ENCODE results near the gene SLFNL1. TPM values are rescaled to one million over a fixed set of nuclear protein-coding genes. Genes with fewer than 3 reads are reported as not detected.

Gene SLFNL1
- total RNA-seq, 1 experiment from 2014 or later = not detected

GRCh38 chr1:40980068-40980452 lies 41.5 kb downstream of the SLFNL1 start:
- no peaks in the 10 kb centered on the region for H3K27me3 Mint-ChIP-seq (ENCODE audit: low read depth)
- no peaks in the 10 kb centered on the region for H3K9me3 Mint-ChIP-seq
- TF ChIP-seq ATF3 (CRISPR knock-in tag; conservative IDR thresholded peaks at IDR 0.05) (no peak), ZNF317 (CRISPR knock-in tag; IDR thresholded peaks at IDR 0.05; ENCODE audit: borderline replicate concordance, low read depth) (no peak), ZNF232 (CRISPR knock-in tag; IDR thresholded peaks at IDR 0.05) (no peak), FOXP4 (CRISPR knock-in tag; IDR thresholded peaks at IDR 0.05) (no peak), ZNF121 (CRISPR knock-in tag; IDR thresholded peaks at IDR 0.05) (no peak)
- H3K27ac Mint-ChIP-seq = peak overlapping the region; percentile 76; the same call in 1 of the 2 replicates
- ATAC-seq (no peak), DNase-seq (ENCODE audit: low spot score) (no peak)
- H3K4me3 Mint-ChIP-seq = peak overlapping the region; percentile 83
- H3K36me3 Mint-ChIP-seq = peaks cover 20% of the 10 kb centered on the region
- peaks cover 23% of the 10 kb centered on the region for H3K4me1 Mint-ChIP-seq
- ChIA-PET CTCF (interaction anchor here (0.8 to 2.7 kb wide), 8 partner anchors 24 to 206 kb away, joined by 3 to 17 read pairs (median 6); partner anchors contain the start of genes CITED4 and SLFNL1), POLR2A (interaction anchor here (0.7 to 1.5 kb wide), 3 partner anchors 118 to 1586 kb away, joined by 3 to 11 read pairs (median 3); partner anchors contain the start of genes CITED4 and NFYC)

- H3K27ac Mint-ChIP-seq = peak within 1 kb of the TSS; percentile 81
- H3K4me1 Mint-ChIP-seq = peaks cover 23% of the 10 kb centered on the region
- H3K27me3 Mint-ChIP-seq (ENCODE audit: low read depth) = no peaks in the 10 kb centered on the region
- peak; percentile 94 for DNase-seq (ENCODE audit: low spot score)
- peak; percentile 87 for ATAC-seq
- H3K4me3 Mint-ChIP-seq = peak within 1 kb of the TSS; percentile 83
- CTCF ChIA-PET = interaction anchor here (1.1 to 2.7 kb wide), 8 partner anchors 27 to 205 kb away, joined by 3 to 17 read pairs (median 6); partner anchors contain the start of genes CITED4 and SLFNL1
- no peaks in the 10 kb centered on the region for H3K9me3 Mint-ChIP-seq
- peaks cover 14% of the 10 kb centered on the region for H3K36me3 Mint-ChIP-seq
- POLR2A ChIA-PET = interaction anchor here (0.7 to 1.5 kb wide), 3 partner anchors 118 to 1587 kb away, joined by 3 to 11 read pairs (median 3); partner anchors contain the start of genes CITED4 and NFYC
- TF ChIP-seq FOXK1 (CRISPR knock-in tag; IDR thresholded peaks at IDR 0.05) (0 out of 2 replicates have a peak, but pooled peaks have one; percentile 6), GABPB1 (CRISPR knock-in tag; IDR thresholded peaks at IDR 0.05) (peak; percentile 47), USF2 (CRISPR knock-in tag; IDR thresholded peaks at IDR 0.05) (no peak), ELF4 (CRISPR knock-in tag; IDR thresholded peaks at IDR 0.05; ENCODE audit: low read depth) (no peak), EMX1 (CRISPR knock-in tag; IDR thresholded peaks at IDR 0.05) (no peak), GTF2I (CRISPR knock-in tag; conservative IDR thresholded peaks at IDR 0.05) (0 out of 2 replicates have a peak, but pooled peaks have one; percentile 37), JAZF1 (CRISPR knock-in tag; IDR thresholded peaks at IDR 0.05) (no peak), SOX15 (CRISPR knock-in tag; IDR thresholded peaks at IDR 0.05) (no peak), TP53 (CRISPR knock-in tag; IDR thresholded peaks at IDR 0.05) (no peak; the same call in 1 of the 2 replicates), USF1 (CRISPR knock-in tag; IDR thresholded peaks at IDR 0.05) (0 out of 2 replicates have a peak, but pooled peaks have one; percentile 34), ZBTB43 (CRISPR knock-in tag; IDR thresholded peaks at IDR 0.05) (peak; percentile 49; the same call in 1 of the 2 replicates), ZNF281 (CRISPR knock-in tag; IDR thresholded peaks at IDR 0.05) (no peak; the same call in 1 of the 2 replicates), CDX4 (CRISPR knock-in tag; IDR thresholded peaks at IDR 0.05; ENCODE audit: borderline replicate concordance) (no peak), SMAD4 (CRISPR knock-in tag; IDR thresholded peaks at IDR 0.05) (no peak), PREB (CRISPR knock-in tag; IDR thresholded peaks at IDR 0.05; ENCODE audit: borderline replicate concordance) (no peak)
Observed at GRCh38 chr1:40979241-40980067, 42.1 kb downstream of the SLFNL1 start, which contains the start of gene CTPS1. CTPS1 (plus strand) TSS chr1:40979696; CDS start chr1:40983291, 3,595 bp downstream.

Measured in WTC11 (cell line).